A549 (cell line): Measurements from ENCODE around the gene MORF4L1. TPM values are rescaled to one million over a fixed set of nuclear protein-coding genes. Genes with fewer than 3 reads are reported as not detected.

Source experiments
- ATAC-seq, 2 experiments: fragments of 200-7000 bp in 1 of 2; fragments of >200 bp in 1 of 2; cut with Nextera tagmentation in 1 of 2; cut with Tn5 transposase in 1 of 2; 3 replicates each; pipeline versions ENCODE4 v1.8.0 to v1.9.1; 2018 to 2020; ENCODE audit warnings: mild to moderate bottlenecking in 1 of 2, moderate library complexity in 1 of 2
- CTCF ChIA-PET: fragments of 300-600 bp; sonication (Branson Sonifier 250); formaldehyde crosslinking; extraction: SDS; loops from one replicate; lab custom pipeline; 2021; ENCODE audit warnings: antibody characterized with exemption, inconsistent platforms; lab: Yijun Ruan, JAX
- POLR2A ChIA-PET: fragments of 350-600 bp; formaldehyde crosslinking; extraction: SDS; loops from one replicate; lab custom pipeline; 2021; ENCODE audit warnings: antibody characterized with exemption, inconsistent platforms; lab: Yijun Ruan, JAX
- DNase-seq, 2 experiments: peaks; one replicate each; pipeline versions ENCODE4 v3.0.0 to v3.0.0-alpha.2; 2011 to 2016; ENCODE audit warnings: low read depth in 1 of 2, low spot score in 1 of 2
- FAIRE-seq: peaks from 2 replicates; lab custom pipeline; 2011; peaks lifted over from hg19 to GRCh38; lab: Jason Lieb, UNC
- H3K27ac ChIP-seq, 2 experiments: fragments of >200 bp; sonication (Bioruptor Twin); formaldehyde crosslinking; 3 replicates each; pipeline ENCODE4 v1.5.1; 2016 to 2017
- H3K4me1 ChIP-seq: fragments of >200 bp; sonication (Bioruptor Twin); formaldehyde crosslinking; 3 replicates; pipeline ENCODE4 v1.6.1; 2016
- H3K4me2 ChIP-seq: fragments of >200 bp; sonication (Bioruptor Twin); formaldehyde crosslinking; 3 replicates; pipeline ENCODE4 v1.6.1; 2016
- H3K4me3 ChIP-seq: fragments of >200 bp; sonication (Bioruptor Twin); formaldehyde crosslinking; 3 replicates; pipeline ENCODE4 v1.5.1; 2016
- H3K9me3 ChIP-seq: fragments of >200 bp; sonication (Bioruptor Twin); formaldehyde crosslinking; 3 replicates; pipeline ENCODE4 v1.6.1; 2016
- BHLHE40 ChIP-seq: IDR thresholded peaks from 2 replicates; pipeline ENCODE4 v1.6.1; 2012; ENCODE audit warnings: low read depth, low read length, inconsistent platforms
- CBX2 ChIP-seq: fragments of 200-600 bp; sonication (generic); IDR thresholded peaks from 2 replicates; pipeline ENCODE4 v1.6.1; 2016; ENCODE audit warnings: low read depth, mild to moderate bottlenecking, borderline replicate concordance
- CEBPB ChIP-seq, 2 experiments: fragments of >200 bp in 1 of 2; sonication (Bioruptor Twin) in 1 of 2; formaldehyde crosslinking in 1 of 2; IDR thresholded peaks; 2 replicates each; pipeline ENCODE4 v1.6.1; 2012 to 2016
- CHD4 ChIP-seq: fragments of 200-600 bp; sonication (generic); IDR thresholded peaks from 2 replicates; pipeline ENCODE4 v1.6.1; 2016; ENCODE audit warnings: antibody characterized with exemption, mild to moderate bottlenecking, borderline replicate concordance
- CTCF ChIP-seq: fragments of >200 bp; sonication (Bioruptor Twin); formaldehyde crosslinking; IDR thresholded peaks from 3 replicates; pipeline ENCODE4 v1.5.1; 2016
- EHMT2 ChIP-seq: fragments of 200-600 bp; sonication (generic); IDR thresholded peaks from 2 replicates; pipeline ENCODE4 v1.6.1; 2016; ENCODE audit warnings: antibody characterized with exemption, low read depth, mild to moderate bottlenecking, moderate library complexity
- ELK1 ChIP-seq: fragments of 150-350 bp; IDR thresholded peaks from 2 replicates; pipeline ENCODE4 v1.6.1; 2014; ENCODE audit warnings: low read depth, mild to moderate bottlenecking, low read length
- EP300 ChIP-seq, 2 experiments: fragments of >200 bp; sonication (Bioruptor Twin); formaldehyde crosslinking; IDR thresholded peaks; 2 replicates in 1 of 2; 3 replicates in 1 of 2; pipeline ENCODE4 v1.6.1; 2016 to 2017
- ESRRA ChIP-seq: fragments of 150-350 bp; IDR thresholded peaks from 2 replicates; pipeline ENCODE4 v1.6.1; 2014; ENCODE audit warnings: mild to moderate bottlenecking, low read length, borderline replicate concordance
- FOSB ChIP-seq: fragments of 250-450 bp; sonication (Bioruptor Pico); IDR thresholded peaks from 2 replicates; pipeline ENCODE4 v1.5.0; 2020; ENCODE audit warnings: mild to moderate bottlenecking, moderate library complexity
- HDAC2 ChIP-seq: fragments of 200-600 bp; sonication (generic); IDR thresholded peaks from 2 replicates; pipeline ENCODE4 v1.6.1; 2016
- HEYL ChIP-seq: fragments of 250-450 bp; sonication (Bioruptor Pico); IDR thresholded peaks from 2 replicates; pipeline ENCODE4 v1.8.0; 2021; ENCODE audit warnings: mild to moderate bottlenecking, moderate library complexity
- HOXB13 ChIP-seq: fragments of 250-450 bp; sonication (Bioruptor Pico); IDR thresholded peaks from 2 replicates; pipeline ENCODE4 v1.5.0; 2020; ENCODE audit warnings: low read depth, mild to moderate bottlenecking, moderate library complexity
- HOXB5 ChIP-seq: fragments of 250-450 bp; sonication (Bioruptor Pico); IDR thresholded peaks from 2 replicates; pipeline ENCODE4 v1.5.0; 2020; ENCODE audit warnings: mild to moderate bottlenecking, moderate library complexity
- JUN ChIP-seq, 2 experiments: fragments of >200 bp; sonication (Bioruptor Twin); formaldehyde crosslinking; IDR thresholded peaks; 2 replicates in 1 of 2; 3 replicates in 1 of 2; pipeline ENCODE4 v1.6.1; 2016 to 2017
- JUNB ChIP-seq: fragments of >200 bp; sonication (Bioruptor Twin); formaldehyde crosslinking; IDR thresholded peaks from 2 replicates; pipeline ENCODE4 v1.6.1; 2016
- KDM1A ChIP-seq: fragments of 200-600 bp; sonication (generic); IDR thresholded peaks from 2 replicates; pipeline ENCODE4 v1.6.1; 2016; ENCODE audit warnings: low read depth, mild to moderate bottlenecking
- KDM5A ChIP-seq: fragments of 200-600 bp; sonication (generic); IDR thresholded peaks from 2 replicates; pipeline ENCODE4 v1.6.1; 2016; ENCODE audit warnings: antibody characterized with exemption, mild to moderate bottlenecking
- MAFK ChIP-seq: fragments of 450-650 bp; IDR thresholded peaks from 2 replicates; pipeline ENCODE4 v1.6.1; 2014; ENCODE audit not compliant: partially characterized antibody
- MYC ChIP-seq: IDR thresholded peaks from 2 replicates; pipeline ENCODE4 v1.6.1; 2012; ENCODE audit warnings: mild to moderate bottlenecking, inconsistent platforms, low read length, improper control_type of control experiment, borderline replicate concordance
- NFE2L2 ChIP-seq: fragments of 150-350 bp; conservative IDR thresholded peaks from 2 replicates; pipeline ENCODE4 v1.6.1; 2014; ENCODE audit warnings: low read length
- RARB ChIP-seq: fragments of 250-450 bp; sonication (Bioruptor Pico); IDR thresholded peaks from 2 replicates; pipeline ENCODE4 v1.8.0; 2021; ENCODE audit warnings: mild to moderate bottlenecking, moderate library complexity
- RCOR1 ChIP-seq: fragments of 150-350 bp; IDR thresholded peaks from 2 replicates; pipeline ENCODE4 v1.6.1; 2014; ENCODE audit warnings: antibody characterized with exemption, low read length, low read depth
- REST ChIP-seq: fragments of 200-600 bp; sonication (generic); IDR thresholded peaks from 2 replicates; pipeline ENCODE4 v1.6.1; 2016; ENCODE audit warnings: antibody characterized with exemption, mild to moderate bottlenecking, moderate library complexity
- RNF2 ChIP-seq: fragments of 200-600 bp; sonication (generic); IDR thresholded peaks from 2 replicates; pipeline ENCODE4 v1.6.1; 2016; ENCODE audit warnings: low read depth, mild to moderate bottlenecking, antibody characterized with exemption, moderate library complexity, borderline replicate concordance
- WGBS: methylation state at CpG from one replicate; pipeline ENCODE4 v1.1.6; 2017; ENCODE audit errors: missing lambda C conversion rate; 5-methylcytosine and 5-hydroxymethylcytosine counted together
- polyA plus RNA-seq, 4 experiments: library from polyadenylated mRNA; depleted of rRNA in 3 of 4; stranded (reverse); fragments of >200 nt; fragmentation: RNase III in 1 of 4; extraction: RNeasy Plus Mini Kit Qiagen cat#74134 plus additional on column Dnase treatment in 1 of 4; gene quantifications; 2 replicates in 3 of 4; 3 replicates in 1 of 4; pipeline ENCODE4 v1.2.3, GENCODE V29; 2011 to 2017

MORF4L1 gene
- polyA plus RNA-seq, 2 of the 4 experiments (the other 2 are of a cell fraction), result 498 to 927 TPM

GRCh38 chr15:78853500-78853899, 19.2 kb upstream of the MORF4L1 start:
- POLR2A ChIA-PET, result no interaction called here
- no peak for FAIRE-seq
- CTCF ChIA-PET, result interaction anchor here (1.3 kb wide), 1 partner anchor 9 kb away, joined by 5 read pairs; no protein-coding TSS in a partner anchor
- H3K27ac ChIP-seq, result no peak overlapping the region
- H3K9me3 ChIP-seq, result no peaks in the 10 kb centered on the region
- TF ChIP-seq CTCF (no peak), CHD4 (no peak), EP300 (IDR thresholded peaks at IDR 0.05) (no peak), JUNB (no peak), MAFK (no peak), RARB (CRISPR knock-in tag) (no peak), REST (no peak), HOXB5 (CRISPR knock-in tag) (no peak), ESRRA (no peak), KDM1A (no peak)
- TF ChIP-seq, all 56 proteins: peak for 0
- ATAC-seq (no peak), DNase-seq (no peak)
- Histone ChIP-seq H3K4me1 (no peaks in the 10 kb centered on the region), H3K4me2 (no peak overlapping the region), H3K4me3 (no peak overlapping the region)
- 79% methylated on average over 6 of the region's 6 CpGs for WGBS

- POLR2A ChIA-PET, result no interaction called here
- no peak for DNase-seq
- no peak for FAIRE-seq
- H3K4me1 ChIP-seq, result no peaks in the 10 kb centered on the region
- no peak for ATAC-seq
- H3K4me3 ChIP-seq, result no peak overlapping the region
- no peak for TF ChIP-seq MAFK
- TF ChIP-seq NFE2L2, result no peak
- TF ChIP-seq RNF2, result no peak
- no peak for TF ChIP-seq CBX2
- no peak for TF ChIP-seq MYC
- TF ChIP-seq HOXB13 (CRISPR knock-in tag), result no peak
- TF ChIP-seq JUNB, result no peak
- no peak for TF ChIP-seq CEBPB (IDR thresholded peaks at IDR 0.05)
- no peak for TF ChIP-seq HEYL
- no peak for TF ChIP-seq RCOR1
- TF ChIP-seq KDM5A, result no peak
- no peak overlapping the region for H3K4me2 ChIP-seq
- CTCF ChIA-PET, result no interaction called here
- H3K27ac ChIP-seq, result no peak overlapping the region
- no peaks in the 10 kb centered on the region for H3K9me3 ChIP-seq
- WGBS, result 86% methylated on average over 2 of the region's 2 CpGs
These were observed 17.8 kb upstream of the MORF4L1 start for GRCh38 chr15:78854833-78855372.

- H3K27ac ChIP-seq, result no peak overlapping the region
- no peak for FAIRE-seq
- H3K9me3 ChIP-seq, result no peaks in the 10 kb centered on the region
- H3K4me3 ChIP-seq, result no peak overlapping the region
- ChIA-PET CTCF (interaction anchor here (0.6 to 1.4 kb wide), 4 partner anchors 17 to 41 kb away, joined by 3 to 6 read pairs (median 3); partner anchors contain the start of gene MORF4L1), POLR2A (no interaction called here)
- no peak for ATAC-seq
- DNase-seq, result no peak
- H3K4me2 ChIP-seq, result no peak overlapping the region
- 63% methylated on average over 4 of the region's 4 CpGs for WGBS
- no peaks in the 10 kb centered on the region for H3K4me1 ChIP-seq
- TF ChIP-seq CTCF (no peak), FOSB (CRISPR knock-in tag) (no peak), ELK1 (no peak), HDAC2 (no peak), RNF2 (no peak), EHMT2 (no peak), HEYL (no peak), ESRRA (no peak), JUN (IDR thresholded peaks at IDR 0.05) (no peak), CHD4 (no peak), BHLHE40 (no peak)
These were observed 16.9 kb upstream of the MORF4L1 start for GRCh38 chr15:78855746-78856145.
